HT-29 (cell line): ENCODE results near the gene PAPSS1. TPM values are rescaled to one million over a fixed set of nuclear protein-coding genes. Genes with fewer than 3 reads are reported as not detected.
"Not testable (repeated sequence)": the region's sequence is repeated elsewhere in the genome, so short reads cannot be mapped to it uniquely, and the experiment has no call there.

Source experiments
- DNase-seq: peaks from one replicate; pipeline ENCODE4 v3.0.0-alpha.2; 2015; ENCODE audit warnings: low spot score
- total RNA-seq: library from RNA; depleted of rRNA; stranded (reverse); fragments of >200 nt; shearing (Covaris generic); gene quantifications from 2 replicates; pipeline ENCODE4 v1.2.3, GENCODE V29; 2014

The PAPSS1 gene
- total RNA-seq, 1 experiment from 2014 or later, result 23.4 TPM

GRCh38 chr4:107689912-107690587 lies 30.0 kb downstream of the PAPSS1 start:
- DNase-seq, result no peak

- no peak for DNase-seq
Observed at GRCh38 chr4:107688421-107688820, 31.6 kb downstream of the PAPSS1 start.

GRCh38 chr4:107685740-107686139 lies 34.3 kb downstream of the PAPSS1 start:
- DNase-seq, result no peak

- no peak for DNase-seq
Observed at GRCh38 chr4:107683873-107684272, 36.2 kb downstream of the PAPSS1 start.

- DNase-seq, result no peak
Observed at GRCh38 chr4:107682306-107682705, 37.7 kb downstream of the PAPSS1 start.

GRCh38 chr4:107669068-107669467 lies 51.0 kb downstream of the PAPSS1 start:
- DNase-seq, result no peak

- DNase-seq, result peak; percentile 63
Observed at GRCh38 chr4:107666134-107666533, 53.9 kb downstream of the PAPSS1 start.

GRCh38 chr4:107665001-107665400 lies 55.0 kb downstream of the PAPSS1 start:
- DNase-seq, result no peak

- DNase-seq, result no peak
Observed at GRCh38 chr4:107658400-107659336, 61.4 kb downstream of the PAPSS1 start.

GRCh38 chr4:107655289-107655688 lies 64.7 kb downstream of the PAPSS1 start:
- DNase-seq, result no peak

GRCh38 chr4:107654694-107655093 lies 65.3 kb downstream of the PAPSS1 start:
- no peak for DNase-seq

- not testable (repeated sequence) for DNase-seq
Observed at GRCh38 chr4:107651408-107651807, 68.6 kb downstream of the PAPSS1 start.

- no peak for DNase-seq
Observed at GRCh38 chr4:107650251-107650650, 69.8 kb downstream of the PAPSS1 start.

- no peak for DNase-seq
Observed at GRCh38 chr4:107648178-107648991, 71.6 kb downstream of the PAPSS1 start.

GRCh38 chr4:107647591-107647990 lies 72.4 kb downstream of the PAPSS1 start:
- no peak for DNase-seq

GRCh38 chr4:107645604-107646003 lies 74.4 kb downstream of the PAPSS1 start:
- no peak for DNase-seq

GRCh38 chr4:107643021-107643420 lies 77.0 kb downstream of the PAPSS1 start:
- DNase-seq, result no peak

GRCh38 chr4:107640878-107641277 lies 79.2 kb downstream of the PAPSS1 start:
- no peak for DNase-seq

- DNase-seq, result no peak
Observed at GRCh38 chr4:107640197-107640596, 79.8 kb downstream of the PAPSS1 start.

- no peak for DNase-seq
Observed at GRCh38 chr4:107635735-107636134, 84.3 kb downstream of the PAPSS1 start.

- no peak for DNase-seq
Observed at GRCh38 chr4:107631560-107631959, 88.5 kb downstream of the PAPSS1 start.

GRCh38 chr4:107630185-107630705 lies 89.8 kb downstream of the PAPSS1 start:
- no peak for DNase-seq
